Measurements from ENCODE around the gene CNTNAP2. TPM values are rescaled to one million over a fixed set of nuclear protein-coding genes. Genes with fewer than 3 reads are reported as not detected.

The CNTNAP2 gene
- total and polyA plus RNA-seq, 2 experiments from 2014 or later: not detected

GRCh38 chr7:148276314-148277041, 2159.9 kb downstream of the CNTNAP2 start:
- no peak overlapping the region for H2AFZ ChIP-seq
- H3K9me3 ChIP-seq (ENCODE audit: low read depth): no peaks in the 10 kb centered on the region
- TF ChIP-seq EZH2 (IDR thresholded peaks at IDR 0.05; ENCODE audit: insufficient read depth, poor library complexity, severe bottlenecking): no peak
- no peak for TF ChIP-seq EZH2phosphoT487 (IDR thresholded peaks at IDR 0.05; ENCODE audit: insufficient read depth, low read depth)
- H3K9ac ChIP-seq: no peak overlapping the region
- H3K27me3 ChIP-seq (replicated peaks; ENCODE audit: insufficient read depth): no peaks in the 10 kb centered on the region
- no peak overlapping the region for H3K4me2 ChIP-seq (ENCODE audit: unreplicated experiment)
- no peak for DNase-seq
- no peaks in the 10 kb centered on the region for H3K36me3 ChIP-seq (ENCODE audit: low read depth)
- no peaks in the 10 kb centered on the region for H4K20me1 ChIP-seq (ENCODE audit: insufficient read depth)
- H3K79me2 ChIP-seq (ENCODE audit: insufficient read depth): no peaks in the 10 kb centered on the region
- no peaks in the 10 kb centered on the region for H3K4me1 ChIP-seq (ENCODE audit: insufficient read depth)
- H3F3A ChIP-seq (ENCODE audit: insufficient read depth): no peaks in the 10 kb centered on the region
- in situ Hi-C loops (cut with MboI): no loop called here
- H3K4me3 ChIP-seq: no peak overlapping the region
- H3K9me2 ChIP-seq (ENCODE audit: insufficient read depth): no peaks in the 10 kb centered on the region
- WGBS, 2 experiments (ENCODE audit: low coverage in 1 of 2, low lambda C conversion rate in 2 of 2, missing lambda C conversion rate in 2 of 2): 30 to 31% methylated on average over 11 of the region's 11 CpGs
- no peak overlapping the region for H3K27ac ChIP-seq

DNA sequence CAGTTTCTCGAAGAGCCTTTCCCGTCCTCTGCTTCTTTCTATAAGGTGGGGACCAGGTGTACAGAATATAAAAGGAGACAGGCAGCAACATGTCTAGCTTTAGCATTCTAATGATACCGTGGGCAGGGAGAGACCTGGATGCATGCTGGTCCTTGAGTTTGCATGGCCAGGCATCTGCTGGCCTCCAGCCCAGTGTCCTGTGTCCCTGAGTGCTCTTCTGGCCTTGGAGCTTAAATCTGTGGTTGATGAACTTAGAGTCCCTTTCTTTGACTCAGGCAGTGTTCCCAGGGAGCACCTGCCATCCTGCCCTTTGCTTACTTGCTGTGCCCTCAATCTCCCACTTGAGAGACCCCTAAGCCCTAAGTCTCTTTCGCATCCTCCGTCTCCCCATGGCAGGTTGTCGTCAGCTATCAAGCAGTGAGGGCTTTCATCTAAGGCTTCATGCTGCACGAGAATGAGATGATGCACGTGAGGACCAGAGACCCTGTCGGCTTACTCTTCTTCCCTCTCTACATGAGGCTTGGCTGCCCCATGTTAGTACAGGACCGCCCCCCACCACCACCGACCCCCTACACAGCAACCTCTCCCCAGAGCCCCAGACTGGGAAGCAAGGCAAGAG, 2160.6 kb downstream of the CNTNAP2 start:
- H3K36me3 ChIP-seq (ENCODE audit: low read depth): no peaks in the 10 kb centered on the region
- in situ Hi-C loops (cut with MboI): no loop called here

DNA sequence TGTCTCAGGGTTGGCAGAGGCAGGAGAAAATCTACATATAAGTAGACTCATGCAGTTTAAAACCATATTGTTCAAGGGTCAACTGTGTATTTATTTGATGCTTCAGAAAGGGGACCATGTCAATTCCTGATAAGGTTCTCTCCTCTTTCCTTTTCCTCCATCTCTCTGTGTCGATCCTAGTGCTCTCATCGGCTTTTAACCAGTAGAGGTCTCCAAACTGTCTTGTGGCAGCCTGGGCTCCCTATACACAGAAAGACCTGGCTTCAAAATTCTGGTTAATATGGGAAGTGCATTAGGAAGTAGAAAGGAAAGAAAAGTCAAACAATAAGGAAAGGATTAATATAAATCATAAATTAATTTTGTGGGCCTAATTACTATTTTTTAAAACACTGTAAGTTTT, 2169.5 kb downstream of the CNTNAP2 start:
- 0 to 6% methylated on average over 2 of the region's 2 CpGs for WGBS, 2 experiments (ENCODE audit: low coverage in 1 of 2, low lambda C conversion rate in 2 of 2, missing lambda C conversion rate in 2 of 2)
- in situ Hi-C loops (cut with MboI): no loop called here
- no peaks in the 10 kb centered on the region for H3K27me3 ChIP-seq (replicated peaks; ENCODE audit: insufficient read depth)

More for the DNA sequence above, 2160.6 kb downstream of the CNTNAP2 start:
- no peak overlapping the region for H3K4me2 ChIP-seq (ENCODE audit: unreplicated experiment)
- H3K4me1 ChIP-seq (ENCODE audit: insufficient read depth): no peaks in the 10 kb centered on the region
- no peak overlapping the region for H3K9ac ChIP-seq
- no peaks in the 10 kb centered on the region for H4K20me1 ChIP-seq (ENCODE audit: insufficient read depth)
- DNase-seq: no peak
- no peak overlapping the region for H3K4me3 ChIP-seq
- H3K79me2 ChIP-seq (ENCODE audit: insufficient read depth): no peaks in the 10 kb centered on the region
- H3K27me3 ChIP-seq (replicated peaks; ENCODE audit: insufficient read depth): no peaks in the 10 kb centered on the region
- no peak overlapping the region for H2AFZ ChIP-seq
- no peaks in the 10 kb centered on the region for H3K9me3 ChIP-seq (ENCODE audit: low read depth)
- no peak for TF ChIP-seq EZH2 (IDR thresholded peaks at IDR 0.05; ENCODE audit: insufficient read depth, poor library complexity, severe bottlenecking)
- no peak for TF ChIP-seq EZH2phosphoT487 (IDR thresholded peaks at IDR 0.05; ENCODE audit: insufficient read depth, low read depth)
- H3K9me2 ChIP-seq (ENCODE audit: insufficient read depth): no peaks in the 10 kb centered on the region
- H3F3A ChIP-seq (ENCODE audit: insufficient read depth): no peaks in the 10 kb centered on the region
- WGBS, 2 experiments (ENCODE audit: low coverage in 1 of 2, low lambda C conversion rate in 2 of 2, missing lambda C conversion rate in 2 of 2): 21 to 29% methylated on average over 8 to 11 of the region's 11 CpGs
- H3K27ac ChIP-seq: no peak overlapping the region

DNA sequence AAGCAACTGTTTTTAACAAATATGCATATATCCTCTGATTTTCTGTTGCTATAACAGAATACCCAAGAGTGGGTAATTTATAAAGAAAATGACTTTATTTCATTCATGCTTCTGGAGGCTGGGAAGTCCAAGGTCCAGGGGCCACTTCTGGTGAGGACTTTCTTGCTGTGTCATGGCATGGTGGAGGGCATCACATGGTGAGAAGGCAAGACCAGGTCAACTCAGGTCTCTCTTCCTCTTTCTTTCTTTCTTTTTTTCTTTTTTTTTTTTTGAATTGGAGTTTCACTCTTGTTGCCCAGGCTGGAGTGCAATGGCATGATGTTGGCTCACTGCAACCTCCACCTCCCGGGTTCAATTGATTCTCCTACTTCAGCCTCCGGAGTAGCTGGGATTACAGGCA, 2170.9 kb downstream of the CNTNAP2 start:
- no peaks in the 10 kb centered on the region for H3K36me3 ChIP-seq (ENCODE audit: low read depth)
- no peaks in the 10 kb centered on the region for H3K79me2 ChIP-seq (ENCODE audit: insufficient read depth)
- no peaks in the 10 kb centered on the region for H3K9me3 ChIP-seq (ENCODE audit: low read depth)
- H3K27me3 ChIP-seq (replicated peaks; ENCODE audit: insufficient read depth): no peaks in the 10 kb centered on the region
- H3K9me2 ChIP-seq (ENCODE audit: insufficient read depth): no peaks in the 10 kb centered on the region
- H2AFZ ChIP-seq: no peak overlapping the region
- no peak overlapping the region for H3K9ac ChIP-seq
- H3K27ac ChIP-seq: no peak overlapping the region
- H3K4me3 ChIP-seq: no peak overlapping the region
- no peaks in the 10 kb centered on the region for H4K20me1 ChIP-seq (ENCODE audit: insufficient read depth)
- in situ Hi-C loops (cut with MboI): no loop called here
- DNase-seq: no peak
- no peak overlapping the region for H3K4me2 ChIP-seq (ENCODE audit: unreplicated experiment)
- no peaks in the 10 kb centered on the region for H3F3A ChIP-seq (ENCODE audit: insufficient read depth)
- TF ChIP-seq EZH2phosphoT487 (IDR thresholded peaks at IDR 0.05; ENCODE audit: insufficient read depth, low read depth) (no peak), EZH2 (IDR thresholded peaks at IDR 0.05; ENCODE audit: insufficient read depth, poor library complexity, severe bottlenecking) (no peak)
- H3K4me1 ChIP-seq (ENCODE audit: insufficient read depth): no peaks in the 10 kb centered on the region
- 67% methylated on average over 1 of the region's 2 CpGs for WGBS, 2 experiments (ENCODE audit: low coverage in 1 of 2, low lambda C conversion rate in 2 of 2, missing lambda C conversion rate in 2 of 2)

More for the DNA sequence above, 2169.5 kb downstream of the CNTNAP2 start:
- DNase-seq: peak; percentile 19
- Histone ChIP-seq H3K27ac (no peak overlapping the region), H3K9ac (no peak overlapping the region), H3K9me3 (ENCODE audit: low read depth) (no peaks in the 10 kb centered on the region), H3K36me3 (ENCODE audit: low read depth) (no peaks in the 10 kb centered on the region), H3F3A (ENCODE audit: insufficient read depth) (no peaks in the 10 kb centered on the region), H3K4me1 (ENCODE audit: insufficient read depth) (no peaks in the 10 kb centered on the region), H3K9me2 (ENCODE audit: insufficient read depth) (no peaks in the 10 kb centered on the region), H3K4me2 (ENCODE audit: unreplicated experiment) (no peak overlapping the region), H3K4me3 (no peak overlapping the region), H4K20me1 (ENCODE audit: insufficient read depth) (no peaks in the 10 kb centered on the region), H3K79me2 (ENCODE audit: insufficient read depth) (no peaks in the 10 kb centered on the region), H2AFZ (no peak overlapping the region)
- TF ChIP-seq EZH2 (IDR thresholded peaks at IDR 0.05; ENCODE audit: insufficient read depth, poor library complexity, severe bottlenecking) (no peak), EZH2phosphoT487 (IDR thresholded peaks at IDR 0.05; ENCODE audit: insufficient read depth, low read depth) (no peak)

All from GM23248 (cell line).